Inflammatory macrophage (primary cell): ENCODE measurements around the gene KRTAP4-1.
"Not testable (repeated sequence)": the region's sequence is repeated elsewhere in the genome, so short reads cannot be mapped to it uniquely, and the experiment has no call there.

Experiments
- DNase-seq, 2 donors: peaks; one replicate each; pipeline ENCODE4 v3.0.0-alpha.2; 2020 to 2022
- total RNA-seq, 18 experiments: gene quantifications; one replicate each; lab custom pipeline; 2026; ENCODE audit warnings: mixed read lengths in 6 of 18, inconsistent platforms in 2 of 18; lab: John Stamatoyannopoulos, UW

KRTAP4-1 gene
- 0 reads per million in 18 experiments for total RNA-seq

- DNase-seq: no peak
Observed at GRCh38 chr17:41184480-41184961, at the start of gene KRTAP4-1. KRTAP4-1 (minus strand) TSS chr17:41184911; CDS start chr17:41184854, 57 bp downstream.

GRCh38 chr17:41232399-41233105, 47.8 kb upstream of the KRTAP4-1 start, which contains the start of gene KRTAP9-3:
KRTAP9-3 (plus strand) TSS chr17:41232449; CDS start chr17:41232502, 53 bp downstream.
- not testable (repeated sequence) for DNase-seq

- DNase-seq: no peak
Observed at GRCh38 chr17:41231731-41232130, 47.0 kb upstream of the KRTAP4-1 start.

GRCh38 chr17:41230094-41230493, 45.4 kb upstream of the KRTAP4-1 start:
- no peak for DNase-seq

GRCh38 chr17:41226598-41227095, 41.9 kb upstream of the KRTAP4-1 start, which contains the start of gene KRTAP9-2:
KRTAP9-2 (plus strand) TSS chr17:41226648; CDS start chr17:41226655, 7 bp downstream.
- not testable (repeated sequence) for DNase-seq

- no peak for DNase-seq
Observed at GRCh38 chr17:41226051-41226450, 41.3 kb upstream of the KRTAP4-1 start.

- DNase-seq: no peak
Observed at GRCh38 chr17:41223821-41224220, 39.1 kb upstream of the KRTAP4-1 start.

GRCh38 chr17:41215681-41216080, 31.0 kb upstream of the KRTAP4-1 start:
- DNase-seq: no peak

- no peak for DNase-seq
Observed at GRCh38 chr17:41212524-41213169, 27.9 kb upstream of the KRTAP4-1 start.

- no peak for DNase-seq
Observed at GRCh38 chr17:41211845-41212466, 27.2 kb upstream of the KRTAP4-1 start.

GRCh38 chr17:41199421-41200078, 14.8 kb upstream of the KRTAP4-1 start:
- DNase-seq: no peak

GRCh38 chr17:41196068-41196467, 11.4 kb upstream of the KRTAP4-1 start:
- no peak for DNase-seq

GRCh38 chr17:41190328-41190727, 5.6 kb upstream of the KRTAP4-1 start:
- DNase-seq: no peak

- DNase-seq: not testable (repeated sequence)
Observed at GRCh38 chr17:41189837-41190318, 5.2 kb upstream of the KRTAP4-1 start, which contains the start of gene KRTAP9-1. KRTAP9-1 (plus strand) TSS chr17:41189887; CDS start chr17:41189887, 0 bp downstream.

- no peak for DNase-seq
Observed at GRCh38 chr17:41186872-41187271, 2.2 kb upstream of the KRTAP4-1 start.

- DNase-seq: no peak
Observed at GRCh38 chr17:41185001-41185400, 290 bp upstream of the KRTAP4-1 start.

- no peak for DNase-seq
Observed at GRCh38 chr17:41178843-41179616, 5.7 kb downstream of the KRTAP4-1 start.

GRCh38 chr17:41178341-41178740, 6.4 kb downstream of the KRTAP4-1 start:
- DNase-seq: peak; percentile 59 to 69

GRCh38 chr17:41177727-41178271, 6.9 kb downstream of the KRTAP4-1 start, which contains the start of gene KRTAP4-2:
KRTAP4-2 (minus strand) TSS chr17:41178221; CDS start chr17:41178164, 57 bp downstream.
- DNase-seq: no peak

- DNase-seq: peak; percentile 12 to 23
Observed at GRCh38 chr17:41176744-41177387, 7.8 kb downstream of the KRTAP4-1 start.
